Bronchial epithelial cell (primary cell): ENCODE measurements around the gene AACS. TPM values are rescaled to one million over a fixed set of nuclear protein-coding genes. Genes with fewer than 3 reads are reported as not detected.

Experiments
- DNase-seq: peaks from one replicate; pipeline ENCODE4 v3.0.0-alpha.2; 2010; ENCODE audit warnings: low read depth
- FAIRE-seq: peaks from 2 replicates; lab custom pipeline; 2011; peaks lifted over from hg19 to GRCh38; lab: Jason Lieb, UNC
- H3K27me3 ChIP-seq: 2 replicates; pipeline ENCODE4 v1.5.1; 2011; ENCODE audit warnings: low read length; ENCODE audit not compliant: control insufficient read depth, insufficient read depth
- H3K36me3 ChIP-seq: 2 replicates; pipeline ENCODE4 v1.5.1; 2011; ENCODE audit warnings: low read length; ENCODE audit not compliant: control insufficient read depth, insufficient read depth
- H3K4me3 ChIP-seq: 2 replicates; pipeline ENCODE4 v1.5.1; 2011; ENCODE audit warnings: mild to moderate bottlenecking, low read depth, low read length, control low read depth
- total RNA-seq: library from RNA; depleted of rRNA; stranded (reverse); fragments of >200 nt; gene quantifications from 2 replicates; pipeline ENCODE4 v1.2.1, GENCODE V29; 2014
- TF ChIP-seq, protein P1 (sequence below): IDR thresholded peaks from 2 replicates; pipeline ENCODE4 v1.5.1; 2011; ENCODE audit warnings: mild to moderate bottlenecking, moderate library complexity, low read length, control low read depth, inconsistent platforms; ENCODE audit not compliant: insufficient read depth, severe bottlenecking

AACS gene
- total RNA-seq, 1 donor from 2014 or later: 30.5 TPM

DNA sequence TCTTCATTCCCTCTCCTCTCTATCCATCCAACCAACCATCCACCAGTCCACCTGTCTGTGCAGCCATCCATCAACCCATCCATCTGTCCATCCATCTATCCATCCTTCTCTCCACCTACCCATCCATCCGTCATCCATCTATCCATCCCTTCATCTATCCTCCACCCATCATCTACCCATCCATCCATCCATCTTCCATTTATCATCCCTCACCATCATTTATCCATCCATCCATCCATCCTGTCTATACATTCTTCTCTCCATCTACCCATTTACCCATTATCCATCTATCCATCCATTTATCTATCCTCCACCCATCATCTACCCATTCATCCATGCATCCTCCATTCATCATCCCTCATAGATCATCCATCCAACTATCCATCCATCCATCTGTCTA lies 24.4 kb downstream of the AACS start:
- DNase-seq (no peak), FAIRE-seq (no peak)
- H3K36me3 ChIP-seq: peaks cover 28% of the 10 kb centered on the region
- TF ChIP-seq, protein P1, sequence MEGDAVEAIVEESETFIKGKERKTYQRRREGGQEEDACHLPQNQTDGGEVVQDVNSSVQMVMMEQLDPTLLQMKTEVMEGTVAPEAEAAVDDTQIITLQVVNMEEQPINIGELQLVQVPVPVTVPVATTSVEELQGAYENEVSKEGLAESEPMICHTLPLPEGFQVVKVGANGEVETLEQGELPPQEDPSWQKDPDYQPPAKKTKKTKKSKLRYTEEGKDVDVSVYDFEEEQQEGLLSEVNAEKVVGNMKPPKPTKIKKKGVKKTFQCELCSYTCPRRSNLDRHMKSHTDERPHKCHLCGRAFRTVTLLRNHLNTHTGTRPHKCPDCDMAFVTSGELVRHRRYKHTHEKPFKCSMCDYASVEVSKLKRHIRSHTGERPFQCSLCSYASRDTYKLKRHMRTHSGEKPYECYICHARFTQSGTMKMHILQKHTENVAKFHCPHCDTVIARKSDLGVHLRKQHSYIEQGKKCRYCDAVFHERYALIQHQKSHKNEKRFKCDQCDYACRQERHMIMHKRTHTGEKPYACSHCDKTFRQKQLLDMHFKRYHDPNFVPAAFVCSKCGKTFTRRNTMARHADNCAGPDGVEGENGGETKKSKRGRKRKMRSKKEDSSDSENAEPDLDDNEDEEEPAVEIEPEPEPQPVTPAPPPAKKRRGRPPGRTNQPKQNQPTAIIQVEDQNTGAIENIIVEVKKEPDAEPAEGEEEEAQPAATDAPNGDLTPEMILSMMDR: no peak
- no peaks in the 10 kb centered on the region for H3K27me3 ChIP-seq
- H3K4me3 ChIP-seq: no peak overlapping the region

DNA sequence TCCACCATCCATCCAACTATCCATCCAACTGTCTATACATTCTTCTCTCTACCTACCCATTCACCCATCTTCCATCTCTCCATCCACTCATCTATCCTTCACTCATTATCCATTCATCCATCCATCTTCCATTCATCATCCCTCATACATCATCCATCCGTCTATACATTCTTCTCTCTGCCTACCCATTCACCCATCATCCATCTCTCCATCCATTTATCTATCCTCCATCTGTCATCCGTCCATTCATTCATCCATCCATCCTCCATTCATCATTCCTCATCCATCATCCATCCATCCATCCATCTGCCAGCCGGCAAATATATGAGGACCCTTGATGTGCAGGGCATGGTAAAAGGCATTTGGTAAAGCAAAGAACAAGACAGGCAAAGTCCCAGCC lies 25.2 kb downstream of the AACS start:
- DNase-seq (no peak), FAIRE-seq (no peak)
- Histone ChIP-seq H3K4me3 (no peak overlapping the region), H3K27me3 (no peaks in the 10 kb centered on the region), H3K36me3 (peaks cover 25% of the 10 kb centered on the region)
- TF ChIP-seq, protein P1: no peak

DNA sequence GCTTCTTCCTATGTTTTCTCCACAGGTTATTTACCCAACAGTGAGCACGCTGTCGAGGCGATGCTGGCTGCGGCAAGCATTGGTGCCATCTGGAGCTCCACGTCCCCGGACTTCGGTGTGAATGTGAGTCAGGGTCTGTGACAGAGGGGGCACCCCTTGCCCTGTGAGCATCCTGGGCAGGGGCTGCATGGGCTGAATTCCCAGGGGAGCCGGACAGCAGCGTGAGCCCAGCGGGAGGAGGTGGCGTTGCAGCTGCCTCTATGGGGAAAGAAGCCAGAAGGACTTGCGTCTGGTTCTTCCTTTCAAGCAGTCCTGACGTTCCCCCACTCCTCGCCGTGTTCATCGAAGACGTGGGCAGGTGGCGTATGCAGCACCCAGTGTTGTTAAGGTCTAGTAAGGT lies 26.2 kb downstream of the AACS start:
- H3K36me3 ChIP-seq: peaks cover 22% of the 10 kb centered on the region
- H3K4me3 ChIP-seq: no peak overlapping the region

DNA sequence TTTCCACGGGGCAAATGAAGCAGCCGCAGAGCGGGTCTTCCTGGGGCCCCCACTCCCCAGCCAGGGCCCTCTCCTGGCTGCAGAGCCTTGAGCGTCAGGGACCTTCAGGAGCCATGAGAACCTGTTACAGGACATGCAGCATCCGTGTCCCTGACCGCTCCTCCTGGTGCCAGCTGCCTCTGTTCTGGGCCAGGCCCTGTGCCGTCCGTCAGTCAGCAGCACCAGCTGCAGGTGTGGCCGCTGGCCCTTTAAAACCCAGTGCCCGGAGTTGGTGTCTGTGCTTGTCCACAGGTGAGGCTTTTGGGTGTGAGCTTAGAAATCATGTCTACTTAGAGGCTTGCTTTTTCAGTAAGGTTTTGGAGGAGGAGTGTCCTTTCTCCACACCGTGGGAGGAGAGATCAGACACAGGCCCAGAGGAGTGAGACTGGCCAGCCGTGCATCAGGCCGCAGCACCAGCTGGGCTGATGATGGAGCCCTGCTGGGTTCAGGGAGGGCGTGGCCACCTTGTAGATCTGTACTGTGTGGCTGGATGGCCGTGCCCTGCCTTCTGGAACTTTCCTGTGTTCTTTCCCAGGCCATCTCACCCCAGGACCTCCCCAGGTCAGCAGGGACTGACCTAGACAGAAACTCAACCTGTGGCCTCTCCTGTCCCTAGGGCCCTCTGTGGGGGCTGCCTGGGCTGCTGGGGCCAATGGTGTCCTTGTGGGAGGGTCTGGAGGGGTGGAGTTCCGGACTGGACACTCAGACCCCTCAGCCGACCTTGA lies 27.1 kb downstream of the AACS start:
- Histone ChIP-seq H3K36me3 (peaks cover 23% of the 10 kb centered on the region), H3K4me3 (no peak overlapping the region), H3K27me3 (no peaks in the 10 kb centered on the region)
- TF ChIP-seq, protein P1: no peak
- DNase-seq (no peak), FAIRE-seq (no peak)

More for the DNA sequence above, 26.2 kb downstream of the AACS start:
- no peaks in the 10 kb centered on the region for H3K27me3 ChIP-seq
- FAIRE-seq (no peak), DNase-seq (no peak)
- TF ChIP-seq, protein P1: no peak

DNA sequence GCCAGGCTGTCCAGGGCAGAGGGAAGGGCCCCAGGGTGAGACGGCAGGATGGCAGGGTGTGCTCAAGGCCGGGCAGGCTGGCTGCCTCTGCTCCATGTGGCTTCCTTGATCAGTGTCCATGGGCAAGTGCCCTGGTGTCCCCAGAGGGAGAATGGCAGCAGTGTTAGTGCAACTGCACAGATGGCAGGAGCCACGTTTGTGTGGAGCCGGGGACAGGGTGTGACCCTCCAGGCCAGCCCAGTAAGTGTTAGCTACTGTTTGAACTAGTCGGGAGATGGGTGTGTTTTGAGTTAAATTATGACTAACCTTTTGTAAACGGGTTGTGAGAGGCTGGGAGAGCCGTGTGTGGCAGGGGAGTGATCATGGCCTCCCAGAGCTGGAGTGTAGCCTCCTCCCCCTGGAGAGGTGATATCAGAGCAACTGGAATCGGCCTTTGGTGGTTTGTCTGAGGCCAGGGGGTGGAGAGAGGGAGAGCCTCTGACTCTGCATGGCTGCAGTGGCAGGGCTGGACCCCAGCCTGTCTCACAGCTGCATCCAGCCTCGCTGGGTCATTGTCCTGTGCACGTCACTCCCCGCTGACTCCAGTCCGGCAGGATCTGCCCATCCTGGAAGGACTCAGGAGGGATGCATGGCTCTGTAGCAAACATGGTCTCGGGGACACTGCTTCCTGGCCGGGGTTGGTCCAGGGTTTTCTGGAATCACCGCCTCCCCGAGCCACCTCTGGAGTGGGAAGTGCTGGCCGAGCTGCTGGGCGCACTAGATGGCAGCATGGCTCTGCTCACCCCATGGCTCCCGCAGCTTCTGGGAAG lies 27.8 kb downstream of the AACS start:
- peak; percentile 72 for DNase-seq
- Histone ChIP-seq H3K4me3 (no peak overlapping the region), H3K27me3 (no peaks in the 10 kb centered on the region), H3K36me3 (peaks cover 22% of the 10 kb centered on the region)
- FAIRE-seq: peak; percentile 23
- TF ChIP-seq, protein P1: no peak
